Measurements from ENCODE around the gene MBL2.

Gene MBL2

DNA sequence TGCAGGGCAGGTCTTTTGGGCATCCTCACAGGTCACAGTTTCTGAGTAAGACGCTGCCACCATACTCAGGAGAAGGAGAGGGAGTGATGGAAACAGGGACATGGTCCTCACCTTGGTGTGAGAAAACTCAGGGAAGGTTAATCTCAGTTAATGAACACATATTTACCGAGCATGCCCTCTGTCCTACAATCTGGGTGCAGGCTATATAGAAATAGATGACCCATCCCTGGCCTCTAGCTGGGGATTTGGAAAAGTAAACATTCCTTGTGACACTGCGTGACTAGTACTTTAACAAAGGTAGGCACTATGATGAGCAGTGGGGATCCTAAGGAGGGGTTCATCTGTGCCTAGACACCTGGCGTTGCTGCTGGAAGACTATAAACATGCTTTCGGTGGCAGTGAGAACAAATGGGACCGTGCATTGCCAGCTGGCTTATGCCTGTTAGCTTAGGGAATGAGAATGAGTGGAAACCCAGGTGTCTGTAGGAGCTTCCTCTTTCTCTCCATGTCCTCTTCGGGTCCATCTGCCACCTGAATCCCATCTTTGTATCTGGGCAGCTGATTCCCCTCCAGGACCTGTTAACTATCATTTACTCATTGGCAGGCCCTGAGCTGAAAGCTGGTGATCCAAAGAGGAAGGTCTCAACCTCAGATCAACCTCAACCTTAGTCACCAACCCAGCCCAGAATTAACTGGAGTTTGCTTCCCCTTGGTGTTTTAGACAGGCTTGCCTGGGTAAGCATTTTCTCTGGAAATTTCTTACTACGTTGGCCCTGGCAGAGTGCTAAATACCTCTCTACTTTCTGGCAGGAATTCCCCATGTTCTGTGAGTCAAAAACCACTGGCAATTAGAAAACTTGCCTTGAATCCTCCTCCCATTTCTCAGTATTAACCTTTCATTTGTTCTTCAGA is 794 bp downstream of the MBL2 start:
- no peak for DNase-seq (ENCODE audit: low spot score)

DNA sequence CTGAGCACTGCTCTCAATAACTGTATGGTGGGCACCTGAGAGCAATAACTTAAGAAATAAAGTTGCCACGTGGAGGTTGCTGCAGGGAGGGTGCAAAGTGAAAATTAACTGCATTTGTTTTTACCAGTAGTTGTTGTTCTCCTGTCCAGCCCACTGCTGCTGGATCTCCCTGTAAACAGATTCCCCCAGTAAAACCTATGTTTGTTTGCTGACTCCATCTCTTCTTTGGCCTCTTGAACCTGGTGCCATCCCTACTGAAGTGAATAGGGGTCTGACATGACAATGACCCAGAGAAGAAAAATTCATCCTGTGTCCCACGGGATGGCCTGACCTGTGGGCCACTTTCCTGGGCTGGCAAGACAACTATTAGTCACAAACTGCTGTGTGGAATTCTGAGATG is 1.7 kb downstream of the MBL2 start:
- DNase-seq (ENCODE audit: low spot score): no peak

- no peak for DNase-seq (ENCODE audit: low spot score)
Observed at GRCh38 chr10:52769966-52770365, 2.6 kb downstream of the MBL2 start.

GRCh38 chr10:52768001-52768532 is 4.5 kb downstream of the MBL2 start:
- no peak for DNase-seq (ENCODE audit: low spot score)

DNA sequence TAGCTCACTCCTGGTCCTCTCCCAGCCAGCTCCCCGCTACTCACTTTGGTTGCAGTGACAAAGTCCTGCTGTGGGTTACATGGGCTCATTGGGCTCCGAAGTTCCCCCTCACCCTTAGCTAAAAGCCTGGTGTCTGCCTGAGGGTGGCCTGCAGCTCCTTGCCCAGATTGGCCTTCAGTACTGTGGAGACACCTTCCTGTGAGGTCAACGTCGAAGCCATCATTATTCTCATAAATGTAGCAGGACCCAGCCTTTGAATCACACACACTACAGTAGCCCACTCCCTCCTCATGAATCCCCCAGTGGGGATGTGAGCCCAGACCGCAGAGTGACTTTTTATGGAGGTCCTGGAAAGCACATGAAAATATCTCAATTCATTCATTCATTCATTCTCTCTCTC is 10.5 kb downstream of the MBL2 start:
- DNase-seq (ENCODE audit: low spot score): no peak

DNA sequence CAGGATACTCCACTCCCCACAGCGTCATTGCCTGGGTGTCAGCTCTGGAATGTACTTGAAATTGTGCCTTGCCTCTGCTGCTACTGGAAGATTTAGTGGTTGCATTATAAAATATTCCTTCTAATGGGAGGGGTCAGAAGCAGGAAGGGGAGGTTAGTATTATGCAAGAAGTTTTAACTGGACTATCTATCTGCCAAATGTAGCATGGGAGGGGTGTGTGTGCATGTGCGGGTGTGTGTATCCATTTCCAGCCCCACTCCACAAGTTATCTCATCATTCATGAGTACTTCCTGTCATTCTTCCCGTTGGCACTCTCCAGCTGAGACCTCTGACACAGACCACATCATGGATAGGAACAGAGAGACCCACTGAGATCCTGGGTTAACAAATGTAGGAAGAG is 13.4 kb downstream of the MBL2 start:
- DNase-seq (ENCODE audit: low spot score): no peak

DNA sequence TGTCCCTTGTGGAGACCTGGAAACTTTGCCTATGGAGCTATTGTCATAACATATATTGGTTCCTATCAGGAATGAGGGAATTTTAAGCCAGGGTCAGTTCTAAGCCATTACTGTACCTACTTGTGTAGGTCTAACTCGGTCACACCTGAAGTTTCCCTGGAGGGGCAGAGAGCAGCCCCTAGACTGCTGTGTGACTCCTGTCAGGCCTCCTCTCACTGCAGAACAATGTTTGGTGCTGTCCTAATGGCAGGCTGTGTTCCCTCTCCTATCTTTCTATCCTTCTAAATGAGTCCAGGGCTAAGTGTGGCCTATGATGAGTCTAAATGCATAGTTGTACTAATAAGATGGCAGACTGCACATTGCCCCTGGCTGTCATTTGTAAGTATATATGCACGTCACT is 14.2 kb downstream of the MBL2 start:
- no peak for DNase-seq (ENCODE audit: low spot score)

DNA sequence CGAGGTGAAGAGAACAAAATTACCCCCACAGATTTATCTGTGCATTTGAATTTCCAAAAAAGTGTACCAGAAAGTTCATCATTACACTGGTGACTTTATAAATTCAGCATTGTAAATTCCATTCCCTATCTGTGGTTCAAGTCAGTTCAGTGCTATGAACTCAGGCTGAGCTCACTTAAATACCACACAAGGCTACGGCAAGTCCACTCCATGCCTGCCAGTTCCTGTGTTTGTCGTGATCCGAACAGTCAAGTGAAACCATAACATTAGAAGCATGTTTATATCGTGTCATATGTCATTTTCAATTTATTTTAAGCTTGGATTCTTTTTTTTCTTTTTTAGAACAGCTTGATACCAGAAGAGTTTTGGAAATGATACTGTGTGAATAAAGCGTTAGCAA is 14.8 kb downstream of the MBL2 start:
- no peak for DNase-seq (ENCODE audit: low spot score)

DNA sequence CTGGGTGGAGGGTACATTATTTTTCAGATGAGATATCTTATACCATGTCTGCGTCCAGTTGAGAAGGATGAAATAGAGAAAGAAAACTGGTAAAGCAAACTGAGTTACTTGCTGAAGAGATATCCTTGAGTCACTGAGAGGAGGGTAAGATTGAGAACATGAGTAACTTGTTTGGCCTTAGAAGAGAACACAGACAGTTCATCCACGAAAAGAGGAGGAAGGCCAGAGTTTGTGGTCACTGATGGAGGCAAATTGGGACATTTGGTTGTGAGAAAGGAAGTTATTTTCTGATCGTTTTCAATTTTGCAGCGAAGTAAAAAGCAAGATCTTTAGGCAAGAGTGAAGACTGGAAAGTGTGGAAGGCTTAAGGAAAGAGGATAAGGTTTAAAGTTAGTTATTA is 15.6 kb downstream of the MBL2 start:
- no peak for DNase-seq (ENCODE audit: low spot score)

- DNase-seq (ENCODE audit: low spot score): no peak
Observed at GRCh38 chr10:52756295-52756694, 16.3 kb downstream of the MBL2 start.

- no peak for DNase-seq (ENCODE audit: low spot score)
Observed at GRCh38 chr10:52755297-52756062, 17.1 kb downstream of the MBL2 start.

GRCh38 chr10:52752801-52753445 is 19.7 kb downstream of the MBL2 start:
- no peak for DNase-seq (ENCODE audit: low spot score)

DNA sequence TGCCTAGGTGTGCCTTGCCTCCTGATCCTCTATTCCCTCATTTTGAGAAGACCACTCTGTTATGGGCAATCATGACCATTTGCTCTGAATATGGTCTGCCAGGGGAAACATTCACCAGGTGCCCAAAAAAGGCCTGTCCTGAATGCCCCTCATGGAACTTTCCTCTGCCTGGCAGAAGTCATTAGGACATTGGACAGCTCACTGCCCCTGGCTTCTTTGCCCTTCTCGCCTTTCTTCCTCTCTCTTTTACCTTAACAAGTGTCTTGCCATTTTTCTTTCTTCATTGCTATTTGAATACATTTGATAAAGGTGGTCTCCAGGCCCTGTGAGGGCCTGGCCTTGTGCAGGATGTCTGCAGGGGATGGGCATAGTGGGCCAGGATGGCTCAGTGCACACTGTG is 20.3 kb downstream of the MBL2 start:
- no peak for DNase-seq (ENCODE audit: low spot score)

- DNase-seq (ENCODE audit: low spot score): no peak
Observed at GRCh38 chr10:52751337-52751736, 21.2 kb downstream of the MBL2 start.

GRCh38 chr10:52750629-52751028 is 22.0 kb downstream of the MBL2 start:
- DNase-seq (ENCODE audit: low spot score): no peak

- DNase-seq (ENCODE audit: low spot score): no peak
Observed at GRCh38 chr10:52747694-52748093, 24.9 kb downstream of the MBL2 start.

DNA sequence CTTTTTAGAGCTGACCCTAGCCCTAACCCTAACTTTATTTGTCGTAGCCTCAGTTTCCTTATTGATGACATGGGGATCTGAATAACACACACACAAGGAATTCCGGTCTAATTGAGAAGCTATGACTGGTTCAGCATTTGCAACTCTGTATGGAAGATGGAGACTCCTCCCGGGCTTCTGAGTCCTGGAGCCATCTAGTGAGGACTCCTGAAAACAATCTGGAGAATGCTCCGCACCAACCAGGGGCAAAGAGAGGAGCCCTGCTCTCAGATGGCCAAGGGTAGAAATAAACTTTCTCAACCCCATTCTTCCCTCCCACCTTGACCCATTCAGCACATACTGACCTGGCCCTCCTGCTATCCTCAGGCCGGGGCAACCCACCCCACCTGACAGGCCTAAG is 26.4 kb downstream of the MBL2 start:
- DNase-seq (ENCODE audit: low spot score): no peak

GRCh38 chr10:52744057-52744805 is 28.4 kb downstream of the MBL2 start:
- DNase-seq (ENCODE audit: low spot score): no peak

DNA sequence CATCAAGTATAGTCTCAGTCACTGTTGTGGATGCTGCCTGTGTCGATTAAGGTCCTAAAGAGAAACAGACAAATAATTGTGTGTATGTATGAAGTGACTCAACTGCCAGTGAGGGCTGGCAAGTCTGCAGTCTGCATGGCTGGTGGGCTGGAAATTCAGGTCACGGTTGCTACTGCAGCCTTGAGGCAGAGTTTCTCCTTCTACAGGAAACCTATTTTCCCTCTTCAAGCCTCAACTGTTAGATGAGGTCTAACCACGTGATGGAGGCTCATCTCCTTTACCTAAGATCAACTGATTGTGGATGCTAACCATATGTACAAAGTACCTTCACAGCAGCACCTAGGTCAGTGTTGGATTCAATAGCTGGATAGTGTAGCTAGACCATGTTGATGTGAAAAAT is 29.9 kb downstream of the MBL2 start:
- no peak for DNase-seq (ENCODE audit: low spot score)

DNA sequence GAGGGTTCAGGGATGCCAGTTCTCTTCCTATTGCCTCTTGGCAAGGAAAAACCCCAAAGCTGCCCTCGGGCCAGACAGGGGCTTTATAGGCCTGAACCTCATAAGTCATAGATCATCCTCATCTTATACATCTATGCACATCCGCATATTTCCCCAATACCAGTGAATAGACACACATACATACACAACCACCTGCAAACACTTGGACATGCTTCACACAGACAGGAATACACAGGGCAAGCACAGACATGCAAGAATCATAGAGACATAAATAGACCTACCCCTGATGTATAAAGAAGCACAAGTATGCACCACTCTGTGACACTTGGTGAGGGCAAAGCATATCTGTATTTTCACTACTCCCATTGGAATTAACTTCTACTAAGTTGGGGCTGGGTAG is 30.7 kb downstream of the MBL2 start:
- no peak for DNase-seq (ENCODE audit: low spot score)

DNA sequence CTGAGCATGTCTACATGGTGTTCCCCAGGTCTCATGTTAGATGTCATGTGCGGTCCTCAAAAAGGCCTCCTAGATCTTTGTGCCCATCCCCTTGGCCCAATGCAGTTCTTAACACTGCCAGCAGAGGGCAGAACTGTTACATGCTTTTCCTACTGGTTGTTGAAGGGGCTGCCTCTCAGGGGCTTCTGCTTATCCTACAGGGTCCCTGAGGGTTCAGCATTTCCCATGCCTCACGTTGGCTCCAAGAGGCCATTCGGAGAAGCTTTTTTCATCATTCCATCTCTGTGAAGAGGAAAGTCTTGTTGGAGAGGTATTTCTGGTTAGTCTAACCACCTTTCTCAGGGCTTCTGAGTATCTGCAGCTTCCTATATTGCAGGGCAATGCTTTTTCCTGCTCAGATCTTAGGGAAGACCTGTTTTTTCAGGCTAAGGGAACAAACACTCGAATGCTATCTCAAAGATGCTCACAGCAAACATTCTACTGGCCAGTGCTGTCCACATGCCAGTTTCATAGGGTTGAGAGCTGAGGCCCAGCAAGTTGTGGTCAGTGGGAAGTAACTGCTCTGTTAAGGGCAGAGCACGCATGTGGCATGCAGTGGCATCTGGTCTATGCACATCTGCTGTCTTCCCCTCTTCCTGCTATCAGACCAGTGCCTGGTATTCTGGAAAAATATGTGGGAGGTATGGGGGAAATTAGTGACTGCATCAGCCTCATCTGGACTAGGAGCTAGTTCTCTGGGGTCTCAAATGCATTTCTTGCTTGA is 31.5 kb downstream of the MBL2 start:
- DNase-seq (ENCODE audit: low spot score): peak; percentile 41
